GM23248 (cell line): ENCODE results near the gene TLE4. TPM values are rescaled to one million over a fixed set of nuclear protein-coding genes. Genes with fewer than 3 reads are reported as not detected.

ENCODE experiments used
- DNase-seq: peaks from one replicate; pipeline ENCODE4 v3.0.0-alpha.2; 2015
- H2AFZ ChIP-seq: fragments of 200-600 bp; sonication (generic); 2 replicates; pipeline ENCODE4 v1.6.1; 2016; ENCODE audit warnings: antibody characterized with exemption
- H3F3A ChIP-seq: fragments of 200-600 bp; sonication (generic); 2 replicates; pipeline ENCODE4 v1.6.1; 2016; ENCODE audit warnings: mild to moderate bottlenecking, antibody characterized with exemption, mixed run types; ENCODE audit not compliant: insufficient read depth
- H3K27ac ChIP-seq: fragments of 200-600 bp; sonication (generic); 2 replicates; pipeline ENCODE4 v1.5.1; 2016; ENCODE audit warnings: mild to moderate bottlenecking
- H3K27me3 ChIP-seq: fragments of 200-600 bp; sonication (generic); replicated peaks from 2 replicates; pipeline ENCODE4 v1.6.1; 2016; ENCODE audit warnings: mild to moderate bottlenecking; ENCODE audit not compliant: insufficient read depth
- H3K36me3 ChIP-seq: fragments of 200-600 bp; sonication (generic); 2 replicates; pipeline ENCODE4 v1.6.1; 2016; ENCODE audit warnings: low read depth, mild to moderate bottlenecking
- H3K4me1 ChIP-seq: fragments of 200-600 bp; sonication (generic); 2 replicates; pipeline ENCODE4 v1.6.1; 2016; ENCODE audit warnings: mild to moderate bottlenecking; ENCODE audit not compliant: insufficient read depth
- H3K4me2 ChIP-seq: fragments of 200-600 bp; sonication (generic); one replicate; pipeline ENCODE4 v1.6.1; 2016; ENCODE audit warnings: mild to moderate bottlenecking; ENCODE audit not compliant: unreplicated experiment
- H3K4me3 ChIP-seq: fragments of 200-600 bp; sonication (generic); 2 replicates; pipeline ENCODE4 v1.5.1; 2016; ENCODE audit warnings: mild to moderate bottlenecking
- H3K79me2 ChIP-seq: fragments of 200-600 bp; sonication (generic); 2 replicates; pipeline ENCODE4 v1.6.1; 2016; ENCODE audit warnings: mild to moderate bottlenecking; ENCODE audit not compliant: insufficient read depth
- H3K9ac ChIP-seq: fragments of 200-600 bp; sonication (generic); 2 replicates; pipeline ENCODE4 v1.6.1; 2016; ENCODE audit warnings: mild to moderate bottlenecking
- H3K9me2 ChIP-seq: fragments of 200-600 bp; sonication (generic); 2 replicates; pipeline ENCODE4 v1.6.1; 2016; ENCODE audit warnings: mixed run types, mild to moderate bottlenecking, moderate library complexity; ENCODE audit not compliant: insufficient read depth
- H3K9me3 ChIP-seq: fragments of 200-600 bp; sonication (generic); one replicate; pipeline ENCODE4 v1.6.1; 2017; ENCODE audit warnings: low read depth
- H4K20me1 ChIP-seq: fragments of 200-600 bp; sonication (generic); 2 replicates; pipeline ENCODE4 v1.6.0; 2016; ENCODE audit not compliant: insufficient read depth
- EZH2 ChIP-seq: fragments of 200-600 bp; sonication (generic); IDR thresholded peaks from 2 replicates; pipeline ENCODE4 v1.6.1; 2018; ENCODE audit warnings: antibody characterized with exemption, mild to moderate bottlenecking; ENCODE audit not compliant: insufficient read depth, poor library complexity, severe bottlenecking
- EZH2phosphoT487 ChIP-seq: fragments of 200-600 bp; sonication (generic); IDR thresholded peaks from 2 replicates; pipeline ENCODE4 v1.6.1; 2018; ENCODE audit warnings: antibody characterized with exemption, moderate library complexity, mild to moderate bottlenecking, low read depth; ENCODE audit not compliant: insufficient read depth
- WGBS, 2 experiments: methylation state at CpG; one replicate each; pipeline ENCODE4 v1.1.6; 2015 to 2017; ENCODE audit warnings: low lambda C conversion rate in 2 of 2, low coverage in 1 of 2; ENCODE audit errors: missing lambda C conversion rate in 2 of 2; 5-methylcytosine and 5-hydroxymethylcytosine counted together
- in situ Hi-C: fragments of 300-500 bp; cut with MboI; formaldehyde crosslinking; loops from 2 replicates; pipeline ENCODE4 v1.15.0; 2020
- polyA plus RNA-seq: library from polyadenylated mRNA; unstranded; fragments of >200 nt; fragmentation: Nextera tagmentation; extraction: Ambion mirVana; gene quantifications from 2 replicates; pipeline ENCODE4 v1.2.1, GENCODE V29; 2016
- total RNA-seq: library from RNA; depleted of rRNA; stranded (reverse); fragments of >200 nt; shearing (Covaris generic); gene quantifications from 2 replicates; pipeline ENCODE4 v1.2.3, GENCODE V29; 2014

TLE4 gene
- total and polyA plus RNA-seq, 2 experiments from 2014 or later, result 29.5 to 37.8 TPM

DNA sequence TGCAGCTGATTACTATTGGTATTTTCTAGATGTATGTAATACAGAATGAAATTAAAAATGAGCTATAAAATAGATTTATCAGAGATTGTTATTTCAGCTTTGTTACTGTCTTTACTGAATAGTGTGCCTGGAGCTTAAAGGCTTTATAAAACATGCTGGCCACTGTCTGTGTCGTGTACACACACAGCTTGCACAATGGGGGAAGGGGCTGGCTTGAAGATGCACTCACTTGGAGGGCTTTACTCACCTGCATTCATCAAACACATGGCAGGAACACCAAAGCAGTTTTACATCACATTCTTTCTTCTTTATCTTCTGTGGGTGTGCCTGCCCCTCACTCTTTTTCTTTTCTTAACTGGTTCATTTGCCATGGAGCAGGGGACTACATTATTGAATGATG lies 60.9 kb downstream of the TLE4 start:
- WGBS, 2 experiments, result 84 to 93% methylated on average over 1 of the region's 1 CpG
- no peak for DNase-seq
- Histone ChIP-seq H4K20me1 (no peaks in the 10 kb centered on the region), H3K9me3 (no peaks in the 10 kb centered on the region), H3K9me2 (no peaks in the 10 kb centered on the region), H3K9ac (no peak overlapping the region), H3F3A (no peaks in the 10 kb centered on the region), H3K36me3 (peaks cover 3% of the 10 kb centered on the region; the same call in 1 of the 2 replicates), H3K27me3 (no peaks in the 10 kb centered on the region), H3K4me2 (no peak overlapping the region), H3K27ac (no peak overlapping the region), H3K4me3 (no peak overlapping the region), H3K4me1 (no peaks in the 10 kb centered on the region), H3K79me2 (peaks cover 68% of the 10 kb centered on the region), H2AFZ (no peak overlapping the region)
- TF ChIP-seq EZH2, result no peak
- no peak for TF ChIP-seq EZH2phosphoT487
- in situ Hi-C loops, result no loop called here

DNA sequence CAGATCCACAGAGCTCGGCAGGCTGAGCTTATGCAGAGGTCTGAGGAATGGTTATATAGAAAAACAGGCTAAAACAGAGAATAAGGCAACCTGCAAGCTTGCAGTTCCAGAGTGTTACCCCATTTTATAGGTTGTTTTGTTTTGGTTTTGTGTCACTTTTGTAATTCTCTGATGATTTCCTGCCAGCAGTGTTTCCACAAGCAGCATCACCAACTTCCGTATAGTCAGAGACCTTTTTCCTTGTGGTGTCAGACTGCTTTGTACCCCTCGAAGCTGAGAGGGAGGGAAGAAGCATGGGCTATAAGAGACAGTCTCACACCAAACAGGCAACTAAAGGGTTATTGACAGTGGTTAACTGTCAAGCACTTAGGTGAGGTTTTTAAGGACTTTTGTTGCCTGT lies 61.8 kb downstream of the TLE4 start:
- no peak overlapping the region for H3K27ac ChIP-seq
- H3K4me1 ChIP-seq, result no peaks in the 10 kb centered on the region
- H3K36me3 ChIP-seq, result peaks cover 3% of the 10 kb centered on the region; the same call in 1 of the 2 replicates
- peaks cover 70% of the 10 kb centered on the region for H3K79me2 ChIP-seq
- 78 to 87% methylated on average over 3 of the region's 3 CpGs for WGBS, 2 experiments
- no peaks in the 10 kb centered on the region for H3K9me2 ChIP-seq
- in situ Hi-C loops, result no loop called here
- no peaks in the 10 kb centered on the region for H4K20me1 ChIP-seq
- no peak overlapping the region for H2AFZ ChIP-seq
- no peak for DNase-seq
- H3K9me3 ChIP-seq, result no peaks in the 10 kb centered on the region
- no peaks in the 10 kb centered on the region for H3K27me3 ChIP-seq
- H3K9ac ChIP-seq, result no peak overlapping the region
- no peaks in the 10 kb centered on the region for H3F3A ChIP-seq
- no peak overlapping the region for H3K4me3 ChIP-seq
- TF ChIP-seq EZH2 (no peak), EZH2phosphoT487 (no peak)
- no peak overlapping the region for H3K4me2 ChIP-seq

DNA sequence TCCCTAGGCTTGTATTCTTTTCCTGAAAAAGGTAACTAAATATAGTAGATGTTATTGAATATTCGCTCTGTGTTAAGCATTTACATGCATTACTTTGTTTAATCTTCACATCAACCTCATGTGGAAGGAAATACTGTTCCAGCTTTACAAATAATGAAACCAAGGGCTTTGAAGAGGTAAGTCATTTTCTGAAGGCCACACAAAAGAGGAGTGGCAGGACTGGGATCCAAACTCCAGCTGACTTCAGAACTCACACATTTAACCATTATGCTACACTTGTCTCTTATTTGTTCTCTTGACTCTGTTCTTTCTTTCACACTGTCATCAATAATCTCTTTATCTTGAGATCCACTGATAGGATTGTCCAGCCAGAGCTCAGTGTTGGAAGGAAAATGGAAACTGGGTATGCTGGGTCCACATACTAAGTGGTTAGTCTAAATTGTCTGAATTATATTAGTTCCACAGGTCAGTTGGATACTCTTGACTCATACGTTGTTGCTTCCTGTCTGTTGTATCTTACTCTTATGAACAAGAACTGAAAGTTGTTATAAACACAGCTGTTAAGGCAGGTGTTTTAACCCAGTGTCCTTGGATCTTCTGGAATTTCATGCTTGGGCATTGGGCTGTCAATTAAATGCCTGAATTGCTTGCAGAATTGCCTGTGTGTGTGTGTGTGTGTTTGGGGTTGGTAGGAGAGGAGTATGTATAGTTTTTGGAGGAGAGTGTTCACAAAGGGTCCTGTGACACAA lies 65.6 kb downstream of the TLE4 start:
- Histone ChIP-seq H3K9ac (no peak overlapping the region), H3K36me3 (peaks cover 3% of the 10 kb centered on the region; the same call in 1 of the 2 replicates), H3F3A (no peaks in the 10 kb centered on the region), H3K9me3 (no peaks in the 10 kb centered on the region), H3K4me2 (no peak overlapping the region), H4K20me1 (no peaks in the 10 kb centered on the region), H3K79me2 (peaks cover 50% of the 10 kb centered on the region), H3K27ac (no peak overlapping the region), H2AFZ (no peak overlapping the region), H3K4me1 (peaks cover 6% of the 10 kb centered on the region; the same call in 1 of the 2 replicates), H3K4me3 (no peak overlapping the region), H3K27me3 (no peaks in the 10 kb centered on the region), H3K9me2 (no peaks in the 10 kb centered on the region)
- TF ChIP-seq EZH2, result no peak
- no peak for TF ChIP-seq EZH2phosphoT487
- no peak for DNase-seq
- 96 to 100% methylated on average over 2 of the region's 2 CpGs for whole genome bisulfite sequencing, 2 experiments
- in situ Hi-C loops, result no loop called here

DNA sequence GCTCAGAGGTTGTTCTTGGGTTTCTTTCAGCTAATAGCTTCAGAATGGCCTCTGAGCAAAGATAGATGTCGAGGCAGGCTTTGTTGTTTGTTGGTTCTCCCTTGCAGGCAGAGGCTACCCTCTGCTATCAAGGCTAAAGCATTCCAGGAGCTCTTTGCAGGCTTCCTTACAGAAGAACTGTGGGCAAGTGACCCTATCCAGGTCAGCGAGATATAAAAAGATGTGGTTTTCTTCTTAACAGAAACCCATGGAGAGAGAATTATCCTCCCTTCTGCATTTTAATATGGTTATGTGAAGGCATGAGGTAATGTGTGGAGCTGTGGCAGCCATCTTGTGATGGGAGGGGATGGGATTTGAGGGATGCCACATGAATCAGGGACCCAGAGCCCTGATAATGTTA lies 67.0 kb downstream of the TLE4 start:
- in situ Hi-C loops, result no loop called here
- Histone ChIP-seq H3K4me3 (no peak overlapping the region), H3K27me3 (no peaks in the 10 kb centered on the region), H3K9ac (no peak overlapping the region), H3K36me3 (peaks cover 3% of the 10 kb centered on the region; the same call in 1 of the 2 replicates), H3K4me2 (no peak overlapping the region), H2AFZ (no peak overlapping the region), H3K79me2 (peaks cover 49% of the 10 kb centered on the region), H3K27ac (no peak overlapping the region), H3K9me3 (no peaks in the 10 kb centered on the region), H3K4me1 (peaks cover 6% of the 10 kb centered on the region; the same call in 1 of the 2 replicates), H4K20me1 (no peaks in the 10 kb centered on the region), H3K9me2 (no peaks in the 10 kb centered on the region), H3F3A (no peaks in the 10 kb centered on the region)
- TF ChIP-seq EZH2phosphoT487 (no peak), EZH2 (no peak)
- DNase-seq, result no peak
- WGBS, 2 experiments, result 90 to 100% methylated on average over 2 of the region's 2 CpGs
